ENCODE measurements around the gene SHISAL2B.

- TF ChIP-seq CTCF (IDR thresholded peaks at IDR 0.05) (no peak), ZFX (IDR thresholded peaks at IDR 0.05; ENCODE audit: borderline replicate concordance) (no peak)
Measured at GRCh38 chr5:64655596-64655995, 34.7 kb upstream of the SHISAL2B start.
